HG02870 (cell line): Measurements from ENCODE around the gene NGFR.
A peak's percentile ranks its signal among the peaks of the same experiment; 100 is the strongest.

ENCODE experiments used
- ATAC-seq: cut with Tn5 transposase; IDR thresholded peaks from one replicate; pipeline ENCODE4 v1.9.1; 2021; ENCODE audit warnings: mild to moderate bottlenecking, moderate library complexity; ENCODE audit not compliant: unreplicated experiment

The NGFR gene

DNA sequence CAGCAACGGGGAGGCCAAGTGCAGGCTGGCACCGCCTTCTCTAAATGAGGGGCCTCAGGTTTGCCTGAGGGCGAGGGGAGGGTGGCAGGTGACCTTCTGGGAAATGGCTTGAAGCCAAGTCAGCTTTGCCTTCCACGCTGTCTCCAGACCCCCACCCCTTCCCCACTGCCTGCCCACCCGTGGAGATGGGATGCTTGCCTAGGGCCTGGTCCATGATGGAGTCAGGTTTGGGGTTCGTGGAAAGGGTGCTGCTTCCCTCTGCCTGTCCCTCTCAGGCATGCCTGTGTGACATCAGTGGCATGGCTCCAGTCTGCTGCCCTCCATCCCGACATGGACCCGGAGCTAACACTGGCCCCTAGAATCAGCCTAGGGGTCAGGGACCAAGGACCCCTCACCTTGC, 18.5 kb downstream of the NGFR start:
- no peak for ATAC-seq

DNA sequence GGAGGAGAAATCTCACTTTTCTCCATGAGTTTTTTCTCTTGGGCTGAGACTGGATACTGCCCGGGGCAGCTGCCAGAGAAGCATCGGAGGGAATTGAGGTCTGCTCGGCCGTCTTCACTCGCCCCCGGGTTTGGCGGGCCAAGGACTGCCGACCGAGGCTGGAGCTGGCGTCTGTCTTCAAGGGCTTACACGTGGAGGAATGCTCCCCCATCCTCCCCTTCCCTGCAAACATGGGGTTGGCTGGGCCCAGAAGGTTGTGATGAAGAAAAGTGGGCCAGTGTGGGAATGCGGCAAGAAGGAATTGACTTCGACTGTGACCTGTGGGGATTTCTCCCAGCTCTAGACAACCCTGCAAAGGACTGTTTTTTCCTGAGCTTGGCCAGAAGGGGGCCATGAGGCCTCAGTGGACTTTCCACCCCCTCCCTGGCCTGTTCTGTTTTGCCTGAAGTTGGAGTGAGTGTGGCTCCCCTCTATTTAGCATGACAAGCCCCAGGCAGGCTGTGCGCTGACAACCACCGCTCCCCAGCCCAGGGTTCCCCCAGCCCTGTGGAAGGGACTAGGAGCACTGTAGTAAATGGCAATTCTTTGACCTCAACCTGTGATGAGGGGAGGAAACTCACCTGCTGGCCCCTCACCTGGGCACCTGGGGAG, 19.1 kb downstream of the NGFR start:
- ATAC-seq: no peak

DNA sequence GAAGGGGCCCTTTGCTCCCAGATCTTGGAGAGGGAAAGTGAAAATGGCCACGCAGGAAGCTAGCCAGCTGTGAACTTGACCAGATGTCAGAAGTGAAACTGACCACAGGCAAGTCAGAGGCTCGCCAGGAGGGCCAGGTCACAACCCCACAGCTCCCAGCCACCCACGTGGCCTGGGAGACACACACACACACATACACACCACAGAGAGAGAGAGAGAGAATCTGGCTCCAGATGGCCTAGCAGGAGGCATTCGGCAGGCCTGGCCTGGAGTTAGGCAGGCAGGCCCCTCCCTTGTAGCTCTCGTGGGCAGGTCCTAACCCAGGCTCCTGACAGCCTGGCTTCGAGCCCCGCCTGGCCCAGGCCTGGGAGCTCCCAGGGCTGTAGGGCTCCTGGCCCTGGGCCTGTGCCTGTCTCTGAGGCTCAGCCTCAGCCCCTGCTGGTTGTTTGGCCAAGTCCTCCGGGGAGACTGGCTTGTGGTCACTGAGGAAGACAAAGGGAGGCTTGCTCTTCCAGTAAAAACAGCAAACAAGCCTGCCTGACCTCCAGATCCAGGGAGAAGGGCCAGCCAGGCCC, 20.2 kb downstream of the NGFR start:
- peak; percentile 88 for ATAC-seq

DNA sequence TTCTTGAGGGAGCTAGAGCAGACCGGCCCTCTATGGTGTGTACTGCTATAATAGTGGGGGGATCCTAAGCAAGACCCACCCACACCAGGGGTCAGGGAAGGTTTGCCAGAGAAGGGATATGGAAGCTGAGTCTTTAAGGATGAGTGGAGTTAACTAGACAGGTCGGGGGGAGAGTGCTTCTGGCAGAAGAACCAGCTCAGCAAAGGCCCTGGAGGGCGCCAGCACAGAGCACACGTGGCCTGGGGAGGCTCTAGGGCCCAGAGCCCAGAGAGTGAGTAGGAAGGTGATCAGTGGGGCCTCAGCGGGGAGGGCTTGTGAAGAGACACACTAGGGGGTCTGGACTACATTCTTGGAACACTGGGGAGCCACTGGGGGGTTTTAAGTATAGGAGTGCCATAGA, 21.1 kb downstream of the NGFR start:
- ATAC-seq: no peak

DNA sequence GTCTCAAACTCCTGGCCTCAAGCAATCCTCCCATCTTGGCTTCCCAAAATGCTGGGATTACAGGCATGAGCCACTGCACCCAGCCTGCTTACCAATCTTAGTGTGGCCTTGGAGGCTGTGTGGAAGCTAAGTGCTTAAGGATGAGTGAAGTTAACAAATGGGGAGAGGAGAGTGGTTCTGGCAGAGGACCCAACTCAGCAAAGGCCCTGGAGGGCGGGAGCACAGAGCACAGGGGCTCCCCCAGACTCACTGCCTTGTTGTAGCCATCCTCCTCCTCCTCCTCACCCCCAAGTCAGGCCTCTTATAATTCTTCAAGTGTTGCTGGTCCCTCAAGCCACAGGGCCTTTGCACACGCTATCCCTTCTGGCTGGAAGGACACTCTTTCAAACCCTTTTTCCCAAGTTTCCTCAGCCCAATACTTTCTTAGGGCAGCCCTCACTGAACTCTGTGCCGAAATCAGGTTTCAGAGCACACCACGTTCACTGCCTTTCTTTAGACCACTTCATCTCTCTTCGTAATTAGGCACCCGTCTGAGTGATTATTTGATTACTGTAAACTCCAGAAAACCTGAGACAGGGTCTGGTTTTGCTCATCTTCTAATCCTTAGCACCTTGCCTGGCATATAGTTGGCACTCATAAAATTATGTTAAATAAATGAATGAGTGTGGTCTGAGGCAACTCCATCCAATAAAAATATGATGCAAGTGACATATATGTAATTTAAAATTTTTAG, 23.4 kb downstream of the NGFR start:
- ATAC-seq: no peak

DNA sequence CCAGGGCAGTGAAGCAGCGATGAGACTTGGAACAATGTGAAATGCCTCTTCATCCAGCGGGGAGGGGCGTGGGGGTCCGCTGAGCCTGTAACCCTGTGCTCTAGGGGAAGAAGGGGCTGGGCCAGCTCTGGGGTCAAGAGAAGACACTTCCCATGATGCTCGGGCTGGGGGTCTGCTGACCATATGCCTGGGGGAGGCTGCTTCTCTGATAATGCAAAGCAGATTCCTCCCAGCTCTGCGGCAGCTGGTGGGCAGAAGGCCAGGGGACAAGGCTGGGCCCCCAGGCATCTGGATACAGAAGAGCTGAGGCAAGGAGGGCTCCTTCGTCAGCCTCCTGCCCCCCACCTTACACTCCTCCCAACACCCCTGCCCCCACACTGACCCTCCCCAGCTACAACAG, 24.7 kb downstream of the NGFR start:
- no peak for ATAC-seq

DNA sequence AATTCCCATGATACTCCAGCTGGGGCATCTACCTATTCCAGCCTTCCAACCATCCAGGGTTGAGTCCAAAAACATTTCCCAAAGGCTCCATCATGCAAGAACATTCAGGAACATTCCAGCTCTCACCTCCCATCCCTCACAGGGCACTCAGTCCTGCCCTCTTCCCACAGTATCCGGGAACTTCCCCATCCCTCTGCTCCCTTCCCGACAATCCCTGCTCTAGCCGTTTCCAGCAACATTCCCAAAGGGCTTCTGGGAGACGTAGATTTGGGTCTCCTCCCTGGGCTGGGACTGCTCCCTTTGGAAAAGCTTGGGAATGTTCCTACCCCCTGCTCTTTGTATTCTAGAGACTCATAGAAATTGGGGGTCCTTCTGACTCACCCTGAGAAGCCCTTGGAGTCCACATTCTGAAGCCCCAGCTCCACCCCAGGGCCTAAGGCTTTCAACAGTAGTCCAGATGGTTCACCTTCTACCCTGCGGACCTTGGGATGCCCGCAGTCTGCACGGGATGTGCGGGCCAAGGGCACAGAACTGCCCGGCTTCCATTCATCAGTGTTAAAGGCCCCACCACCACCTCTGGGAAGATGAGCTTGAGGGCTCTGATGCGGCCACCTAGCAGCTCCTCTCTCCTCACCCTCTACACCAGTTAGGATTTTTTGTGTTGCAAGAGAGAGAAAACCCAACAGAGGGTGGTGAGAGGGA, 25.4 kb downstream of the NGFR start:
- ATAC-seq: no peak

DNA sequence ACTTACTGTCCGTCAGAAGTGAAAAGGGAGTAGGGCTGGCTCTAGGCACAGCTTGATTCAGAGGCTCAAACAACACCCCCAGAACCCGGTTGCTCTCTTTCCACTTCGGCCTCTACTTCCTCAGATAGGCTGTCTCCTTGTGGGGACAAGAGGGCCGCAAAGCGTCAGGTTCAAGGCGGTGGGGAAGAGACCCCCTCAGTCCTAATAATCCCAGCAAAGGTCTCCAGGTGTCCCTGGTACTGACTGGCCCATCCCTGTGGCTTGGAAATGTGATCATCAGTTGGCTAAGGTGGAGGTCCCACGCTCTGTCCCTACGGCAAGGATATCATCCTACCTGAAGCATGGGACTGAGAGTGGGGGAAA, 26.0 kb downstream of the NGFR start:
- no peak for ATAC-seq

DNA sequence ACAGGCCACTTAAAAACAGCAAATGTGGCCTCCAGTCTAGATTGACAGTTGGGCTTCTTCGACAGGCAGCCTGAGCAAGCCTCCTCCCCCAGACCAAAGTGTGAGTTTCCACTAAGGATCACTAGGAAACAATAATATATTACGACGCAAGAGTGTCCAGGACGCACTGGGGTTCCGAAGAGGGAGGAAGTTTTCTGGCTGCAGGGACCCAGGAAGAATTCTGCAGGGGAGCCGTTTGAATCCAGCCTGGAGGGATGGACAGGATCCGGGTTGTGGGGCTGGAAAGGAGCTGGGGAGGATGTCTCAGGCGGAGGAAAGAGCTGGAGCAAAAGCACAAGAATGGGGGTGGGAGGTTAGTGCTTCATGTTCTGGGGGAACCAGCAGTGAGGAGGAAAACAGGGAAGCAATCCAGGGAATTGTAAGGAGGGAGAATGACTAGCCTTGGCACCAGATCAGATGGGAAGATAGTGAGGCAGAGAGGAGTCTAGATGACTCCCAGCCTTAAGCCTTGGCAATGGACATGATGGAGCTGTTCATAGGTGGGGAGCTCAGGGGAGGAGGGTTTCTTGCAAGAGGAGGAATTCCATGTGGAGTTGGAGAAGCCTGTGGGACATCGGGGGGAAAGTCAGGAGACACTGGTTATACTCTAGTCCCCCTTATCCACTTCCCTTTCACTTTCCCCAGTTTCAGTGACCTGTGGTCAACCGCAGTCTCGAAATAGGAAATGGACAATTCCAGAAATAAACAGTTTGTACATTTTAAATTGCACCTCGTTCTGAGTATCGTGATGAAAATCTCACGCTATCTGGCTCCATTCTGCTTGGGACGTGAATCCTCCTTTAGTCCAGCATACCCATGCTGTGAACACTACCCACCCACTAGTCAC, 26.6 kb downstream of the NGFR start:
- ATAC-seq: no peak

DNA sequence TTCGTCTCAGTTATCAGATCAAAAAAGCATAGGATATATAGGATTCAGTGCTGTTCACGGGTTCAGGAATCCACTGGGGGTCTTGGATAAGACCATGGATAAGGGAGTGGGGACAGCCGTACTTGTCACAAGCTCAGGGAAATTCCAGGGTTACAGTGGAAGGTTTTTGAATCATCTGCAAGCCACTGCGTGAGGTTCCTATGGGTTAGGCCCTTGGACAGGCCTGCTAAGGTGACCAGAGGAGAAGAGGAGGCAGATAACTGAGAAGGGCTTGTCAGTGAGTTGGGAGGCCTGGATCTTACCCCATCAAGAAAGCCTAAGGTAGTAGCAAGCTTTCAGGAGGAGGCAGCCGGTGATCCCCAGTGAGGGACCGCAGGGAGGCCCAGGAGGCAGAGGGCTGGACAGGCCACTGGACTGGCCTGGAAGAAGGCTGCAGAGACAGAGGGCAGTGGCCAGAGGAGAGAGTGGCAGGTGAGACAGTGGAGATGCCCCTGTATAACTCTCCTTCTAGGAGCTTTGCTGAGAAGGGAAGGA, 27.3 kb downstream of the NGFR start:
- ATAC-seq: no peak

DNA sequence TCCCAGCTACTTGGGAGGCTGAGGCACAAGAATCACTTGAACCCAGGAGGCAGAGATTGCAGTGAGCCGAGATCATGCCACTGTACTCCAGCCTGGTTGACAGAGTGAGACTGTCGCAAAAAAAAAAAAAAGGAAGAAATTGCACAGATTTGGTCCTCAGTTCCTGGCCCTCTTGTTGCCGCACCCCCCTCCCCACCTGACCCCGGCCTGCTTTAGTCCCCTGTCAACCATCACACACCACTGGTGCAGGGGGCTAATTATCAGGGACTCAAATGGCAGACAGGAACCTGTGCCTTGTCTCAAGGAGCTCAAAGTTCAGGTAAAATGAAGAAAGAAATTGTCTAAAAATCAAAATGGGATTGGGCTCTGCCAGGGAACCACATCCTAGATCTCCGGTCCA, 28.1 kb downstream of the NGFR start:
- no peak for ATAC-seq

DNA sequence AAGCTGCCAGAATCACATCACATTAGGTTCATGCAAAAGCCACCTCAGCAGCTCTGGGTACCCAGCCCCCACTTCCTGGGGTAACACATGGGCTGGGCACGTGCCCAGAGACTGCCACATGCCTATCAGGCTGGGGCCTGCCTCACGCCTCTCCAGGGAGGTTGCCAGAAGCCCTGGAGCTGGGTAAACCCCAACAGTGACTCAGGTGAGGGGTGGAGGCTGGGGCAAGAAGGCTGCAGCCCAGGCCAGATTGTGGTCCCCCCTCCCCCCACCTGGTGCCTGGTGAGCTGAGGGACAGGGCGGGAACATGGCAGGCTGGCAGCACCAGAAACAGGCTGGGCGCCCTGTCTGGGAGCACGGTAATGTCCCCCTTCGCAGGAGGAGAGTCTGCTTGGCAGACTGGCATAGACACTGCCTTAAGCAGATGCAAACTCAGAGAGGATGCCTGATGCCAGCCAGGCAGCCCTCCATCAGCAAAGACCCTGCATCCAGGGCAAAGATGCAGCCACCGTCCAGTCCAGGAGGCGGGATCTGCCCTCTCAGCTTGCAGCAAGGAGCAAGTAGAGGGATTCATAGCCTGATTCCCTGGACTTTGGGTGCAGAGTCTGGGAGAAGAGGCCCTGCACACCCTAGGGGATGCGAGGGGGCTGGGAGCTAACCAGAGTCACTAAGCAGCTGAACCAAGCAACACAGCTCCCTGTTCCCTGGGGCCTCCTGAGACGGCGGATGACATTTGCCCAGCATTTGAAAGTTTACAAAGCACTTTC, 28.8 kb downstream of the NGFR start:
- no peak for ATAC-seq

DNA sequence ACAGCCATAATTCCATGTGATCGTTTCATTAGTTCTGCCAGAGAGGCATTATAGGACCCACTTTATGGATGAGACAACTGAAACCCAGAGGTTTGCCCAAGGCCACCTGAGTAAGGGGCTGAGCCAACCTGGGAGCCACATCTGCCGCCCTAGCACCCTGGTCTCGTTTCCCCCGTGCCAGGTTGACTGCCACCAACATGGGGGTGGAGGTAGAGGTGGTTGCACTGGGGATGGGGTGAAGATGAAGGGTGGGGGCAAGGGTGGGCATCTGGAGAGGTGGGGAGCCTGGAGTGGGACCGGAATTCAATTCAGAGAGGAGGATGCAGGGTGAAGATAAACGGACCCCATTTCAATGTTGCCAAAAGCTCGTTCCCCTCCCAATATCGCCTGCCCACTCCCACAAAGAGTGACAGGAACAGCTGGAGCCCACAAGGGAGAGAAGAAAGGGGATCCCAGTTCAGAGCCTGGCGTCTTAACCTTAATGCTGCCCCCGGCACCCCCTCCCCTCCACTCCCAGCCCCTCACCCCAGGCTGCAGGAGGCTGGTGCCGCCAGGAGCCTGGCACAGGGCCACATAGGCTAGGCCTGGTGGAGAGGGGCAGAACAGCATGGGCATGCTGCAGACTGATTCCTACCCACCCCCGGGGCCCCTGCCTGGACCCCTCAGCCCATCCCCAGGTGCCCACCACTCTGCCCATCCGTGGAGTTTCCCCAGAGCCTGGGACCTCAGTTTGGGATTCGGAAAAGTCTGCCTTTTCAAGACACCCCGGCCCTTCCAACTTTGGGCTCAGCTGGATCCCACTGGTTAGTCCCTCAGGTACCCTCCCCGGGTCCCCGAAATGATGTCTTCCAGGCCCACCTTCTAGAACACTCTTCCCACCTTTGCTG, 29.6 kb downstream of the NGFR start:
- ATAC-seq: no peak

DNA sequence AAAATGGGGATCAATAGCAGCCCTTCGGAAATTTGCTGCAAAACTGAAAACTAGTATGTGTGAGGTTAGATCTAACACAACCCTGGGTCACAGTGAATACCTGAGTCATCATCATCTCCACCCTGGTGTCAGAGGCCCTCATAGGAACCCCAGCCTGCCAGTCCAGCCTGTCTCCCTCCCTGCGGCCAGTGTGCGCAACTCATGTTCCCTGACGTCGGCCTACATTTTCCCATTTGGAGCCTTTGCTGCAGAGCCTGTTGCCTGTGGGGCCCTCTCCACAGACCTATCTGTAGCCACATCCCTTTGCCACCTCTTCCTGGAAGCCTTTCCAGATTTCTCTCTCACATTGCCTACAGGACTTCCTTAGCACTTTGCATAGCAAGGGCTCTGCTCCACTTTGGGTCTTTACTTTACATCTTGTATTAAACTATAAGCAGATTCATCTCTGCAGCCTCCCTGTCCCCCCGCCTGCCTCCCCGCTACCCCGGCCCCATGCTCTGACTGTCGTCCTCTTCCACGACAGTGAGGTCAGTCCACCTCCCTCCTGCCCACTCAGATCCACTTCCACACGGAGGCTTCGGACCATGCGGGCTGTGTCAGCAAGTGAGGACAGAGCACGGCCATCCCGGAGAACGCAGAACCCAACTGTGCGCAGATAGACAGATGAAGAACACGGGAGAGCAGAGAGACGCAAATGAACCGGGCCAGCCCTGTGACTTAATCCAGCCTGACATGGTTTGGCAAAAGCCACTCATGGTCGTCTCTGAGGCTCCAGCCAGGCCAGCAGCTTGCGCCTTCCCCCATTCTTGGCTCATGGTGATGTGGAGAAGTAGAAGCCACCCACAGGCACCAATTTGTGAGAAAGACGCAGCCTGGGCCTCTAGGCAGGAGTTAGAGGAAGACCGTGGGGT, 31.0 kb downstream of the NGFR start:
- no peak for ATAC-seq

DNA sequence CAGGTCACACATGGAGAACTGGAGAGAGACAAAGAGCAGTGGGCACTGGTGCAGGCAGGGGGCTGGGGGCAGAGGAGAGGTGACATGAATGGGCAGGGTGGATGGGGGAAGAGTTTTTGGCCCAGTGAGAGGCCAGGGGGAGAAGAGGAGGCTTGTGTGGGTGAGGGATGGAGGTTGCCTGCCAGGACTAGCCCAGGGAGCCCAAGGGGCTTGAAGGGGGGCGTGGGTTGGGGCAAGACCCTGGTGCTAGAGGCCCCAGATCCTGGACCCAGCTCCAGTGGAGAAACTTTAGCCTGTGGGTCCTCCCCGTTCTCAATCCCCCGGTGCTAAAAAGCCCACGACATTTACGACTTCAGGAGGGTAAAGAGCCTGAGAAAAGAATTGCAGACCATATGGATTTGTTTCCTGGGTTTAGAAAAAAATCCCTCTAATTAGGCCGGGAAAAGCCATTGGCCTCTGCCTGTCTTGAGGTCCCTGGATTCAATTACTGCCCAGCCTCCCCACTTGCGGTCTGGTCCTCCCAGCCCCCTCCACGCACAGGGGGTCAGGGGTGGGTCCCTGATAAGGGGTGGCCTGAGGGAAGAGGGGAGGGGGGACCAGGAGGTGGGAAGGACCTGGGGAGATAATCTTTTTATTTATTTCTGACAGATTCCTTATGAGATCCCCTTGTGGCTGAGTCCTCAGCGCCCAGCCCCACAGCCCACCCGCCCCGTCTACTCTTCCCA, 33.0 kb downstream of the NGFR start:
- ATAC-seq: no peak

DNA sequence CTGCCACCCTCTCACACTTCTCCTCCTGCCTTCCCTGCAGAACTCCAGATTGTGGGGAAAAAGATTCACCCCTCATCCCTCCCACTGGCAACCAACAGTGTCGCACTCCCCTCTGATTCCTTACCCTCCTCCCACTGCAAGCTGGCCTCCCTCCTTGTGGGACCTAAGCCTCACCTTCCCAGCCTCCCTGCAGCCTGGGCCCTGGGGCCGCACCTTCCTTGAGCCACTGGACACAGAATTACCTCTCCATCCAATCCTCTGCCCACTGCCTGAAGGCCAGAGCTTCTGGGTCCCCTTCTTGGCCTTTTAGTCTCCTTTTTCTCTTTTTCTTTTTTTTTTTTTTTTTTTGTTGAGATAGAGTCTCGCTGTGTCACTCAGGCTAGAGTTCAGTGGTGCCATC, 33.9 kb downstream of the NGFR start:
- ATAC-seq: no peak

DNA sequence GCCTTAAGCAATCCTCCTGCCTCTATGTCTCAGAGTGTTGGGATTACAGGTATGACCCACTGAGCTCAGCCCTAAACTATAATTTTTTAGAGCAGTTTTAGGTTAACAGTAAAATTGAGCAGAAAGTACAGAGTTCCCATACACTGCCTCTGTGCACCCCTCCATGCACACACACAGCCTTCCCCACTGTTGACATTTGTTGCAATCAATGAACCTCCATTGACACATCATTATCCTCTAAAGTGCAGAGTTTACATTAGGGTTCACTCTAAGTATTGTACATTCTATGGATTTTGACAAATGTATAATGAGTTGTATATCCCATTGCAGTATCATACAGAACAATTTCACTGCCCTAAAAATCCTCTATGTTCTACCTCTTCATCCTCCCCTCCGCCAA, 35.0 kb downstream of the NGFR start:
- ATAC-seq: no peak
